GM23338 (cell line): ENCODE data around the gene PPP6R2. TPM values are rescaled to one million over a fixed set of nuclear protein-coding genes. Genes with fewer than 3 reads are reported as not detected.

Experiments used
- ATAC-seq: fragments of 200-7000 bp; cut with Tn5 transposase; 3 replicates; pipeline ENCODE4 v1.9.1; 2020
- DNase-seq: peaks from one replicate; pipeline ENCODE4 v3.0.0-alpha.2; 2015; ENCODE audit warnings: low spot score
- H2AFZ ChIP-seq: fragments of 200-600 bp; sonication (generic); 2 replicates; pipeline ENCODE4 v1.8.0; 2016; ENCODE audit warnings: antibody characterized with exemption, mild to moderate bottlenecking, moderate library complexity
- H3F3A ChIP-seq: fragments of 200-600 bp; sonication (generic); replicated peaks from 2 replicates; pipeline ENCODE4 v1.8.0; 2017; ENCODE audit warnings: antibody characterized with exemption, mixed run types, low read depth
- H3K27ac ChIP-seq: fragments of 200-600 bp; sonication (generic); 2 replicates; pipeline ENCODE4 v1.6.1; 2016; ENCODE audit warnings: low read depth
- H3K27me3 ChIP-seq: fragments of 200-600 bp; sonication (generic); 2 replicates; pipeline ENCODE4 v1.8.0; 2016; ENCODE audit warnings: mild to moderate bottlenecking, mixed run types, moderate library complexity; ENCODE audit not compliant: insufficient read depth
- H3K36me3 ChIP-seq: fragments of 200-600 bp; sonication (generic); 2 replicates; pipeline ENCODE4 v1.8.0; 2016; ENCODE audit warnings: mild to moderate bottlenecking; ENCODE audit not compliant: insufficient read depth
- H3K4me1 ChIP-seq: fragments of 200-600 bp; sonication (generic); 2 replicates; pipeline ENCODE4 v1.8.0; 2016; ENCODE audit warnings: mild to moderate bottlenecking, moderate library complexity; ENCODE audit not compliant: insufficient read depth
- H3K4me2 ChIP-seq: fragments of 200-600 bp; sonication (generic); 2 replicates; pipeline ENCODE4 v1.7.1; 2017; ENCODE audit warnings: mixed run types
- H3K4me3 ChIP-seq: fragments of 200-600 bp; sonication (generic); 2 replicates; pipeline ENCODE4 v1.6.1; 2016; ENCODE audit warnings: mixed run types
- H3K79me2 ChIP-seq: fragments of 200-600 bp; sonication (generic); replicated peaks from 2 replicates; pipeline ENCODE4 v1.8.0; 2017; ENCODE audit warnings: mild to moderate bottlenecking; ENCODE audit not compliant: insufficient read depth
- H3K9me2 ChIP-seq: fragments of 200-600 bp; sonication (generic); 2 replicates; pipeline ENCODE4 v1.8.0; 2017; ENCODE audit not compliant: insufficient read depth
- H4K20me1 ChIP-seq: fragments of 200-600 bp; sonication (generic); replicated peaks from 2 replicates; pipeline ENCODE4 v1.8.0; 2017; ENCODE audit warnings: mild to moderate bottlenecking; ENCODE audit not compliant: insufficient read depth
- H3K27ac Mint-ChIP-seq: 2 replicates; pipeline ENCODE4 v1.8.0; 2020; ENCODE audit warnings: inconsistent platforms, mild to moderate bottlenecking, moderate library complexity, mixed read lengths
- H3K27me3 Mint-ChIP-seq: 3 replicates; pipeline ENCODE4 v1.8.0; 2022; ENCODE audit warnings: low read depth, mild to moderate bottlenecking, moderate library complexity, mixed read lengths, inconsistent platforms; ENCODE audit not compliant: insufficient read depth, poor library complexity
- H3K36me3 Mint-ChIP-seq: 3 replicates; pipeline ENCODE4 v1.8.0; 2021; ENCODE audit warnings: low read depth, mild to moderate bottlenecking, inconsistent platforms, moderate library complexity, mixed read lengths
- H3K4me1 Mint-ChIP-seq: 3 replicates; pipeline ENCODE4 v1.8.0; 2020; ENCODE audit warnings: mild to moderate bottlenecking, inconsistent platforms, mixed read lengths
- H3K4me3 Mint-ChIP-seq: 3 replicates; pipeline ENCODE4 v1.8.0; 2021; ENCODE audit warnings: moderate library complexity, mild to moderate bottlenecking, inconsistent platforms, mixed read lengths
- H3K9me3 Mint-ChIP-seq: 3 replicates; pipeline ENCODE4 v1.8.0; 2020; ENCODE audit warnings: moderate library complexity, mild to moderate bottlenecking, inconsistent platforms, mixed read lengths
- CREB1 ChIP-seq: fragments of 250-450 bp; sonication (Bioruptor Pico); IDR thresholded peaks from 2 replicates; pipeline ENCODE4 v1.5.0; 2020; ENCODE audit warnings: low read depth, mild to moderate bottlenecking, moderate library complexity
- JUNB ChIP-seq: IDR thresholded peaks from one replicate; pipeline ENCODE4 v1.6.1; 2016; ENCODE audit warnings: antibody characterized with exemption; ENCODE audit not compliant: unreplicated experiment
- NANOG ChIP-seq: IDR thresholded peaks from 2 replicates; pipeline ENCODE4 v1.6.1; 2016; ENCODE audit warnings: antibody characterized with exemption, borderline replicate concordance
- POLR2AphosphoS5 ChIP-seq: IDR thresholded peaks from 2 replicates; pipeline ENCODE4 v1.6.1; 2016; ENCODE audit warnings: antibody characterized with exemption, low read depth
- ZNF331 ChIP-seq: fragments of 250-450 bp; sonication (Bioruptor Pico); IDR thresholded peaks from 2 replicates; pipeline ENCODE4 v1.5.0; 2020; ENCODE audit warnings: low read depth, mild to moderate bottlenecking, moderate library complexity
- polyA plus RNA-seq: library from polyadenylated mRNA; unstranded; fragments of >200 nt; fragmentation: Nextera tagmentation; extraction: Ambion mirVana; gene quantifications from 2 replicates; pipeline ENCODE4 v1.2.1, GENCODE V29; 2016
- total RNA-seq: library from RNA; depleted of rRNA; stranded (reverse); fragments of >200 nt; shearing (Covaris generic); gene quantifications from 2 replicates; pipeline ENCODE4 v1.2.3, GENCODE V29; 2014
- TF ChIP-seq, protein P1 (sequence below), 2 experiments: fragments of 200-600 bp in 1 of 2; sonication (generic) in 1 of 2; conservative IDR thresholded peaks; 2 replicates each; pipeline versions ENCODE4 v1.5.1 to v1.6.1; 2016 to 2017; ENCODE audit warnings: antibody characterized with exemption in 2 of 2, low read depth in 2 of 2, mild to moderate bottlenecking in 2 of 2, moderate library complexity in 1 of 2
- TF ChIP-seq, protein P2 (sequence below): fragments of 250-450 bp; sonication (Bioruptor Pico); IDR thresholded peaks from 2 replicates; pipeline ENCODE4 v1.5.0; 2020; ENCODE audit warnings: mild to moderate bottlenecking, moderate library complexity

The PPP6R2 gene
- total and polyA plus RNA-seq, 2 experiments from 2014 or later, result 11.9 to 45.8 TPM

DNA sequence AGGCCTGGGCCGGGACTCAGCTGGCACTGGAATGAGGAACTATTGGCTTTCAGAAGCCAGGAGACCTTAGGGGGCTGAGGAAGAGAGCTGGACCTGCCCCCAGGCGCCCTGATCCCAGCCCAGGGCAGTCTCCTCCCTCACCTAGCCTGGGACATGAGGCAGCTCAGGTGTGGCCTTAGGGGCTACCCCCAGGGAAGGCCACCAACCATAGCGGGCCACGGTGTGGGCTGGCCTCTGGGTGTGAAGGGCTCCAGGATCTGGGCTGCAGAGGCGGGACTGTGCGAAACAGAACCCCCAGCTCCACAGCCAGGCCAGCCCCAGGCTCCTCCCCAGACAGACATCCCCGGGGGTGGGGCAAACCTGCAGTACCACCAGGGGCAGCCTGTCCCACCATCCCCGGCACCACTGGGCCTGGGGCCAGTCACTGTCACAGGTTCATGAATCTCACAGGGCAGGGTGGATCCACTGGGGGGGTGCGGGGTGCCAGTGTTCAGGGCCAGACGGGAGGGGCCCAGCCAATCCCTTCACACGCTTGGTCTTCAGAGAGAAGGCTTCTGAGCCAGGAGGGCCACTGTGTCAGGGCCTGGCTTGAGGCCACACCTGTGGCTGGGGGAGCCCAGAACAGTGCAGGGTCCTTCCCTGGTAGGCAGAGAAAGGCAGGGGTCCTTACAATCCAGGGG lies 39.1 kb upstream of the PPP6R2 start:
- Mint-ChIP-seq H3K27ac (0 out of 2 replicates have a peak overlapping the region, but pooled peaks have one; percentile 62), H3K4me3 (no peak overlapping the region; the same call in 2 of the 3 replicates), H3K4me1 (peaks cover 20% of the 10 kb centered on the region), H3K36me3 (no peaks in the 10 kb centered on the region), H3K9me3 (no peaks in the 10 kb centered on the region), H3K27me3 (peaks cover 24% of the 10 kb centered on the region)
- Histone ChIP-seq H3K9me2 (no peaks in the 10 kb centered on the region), H3F3A (0 out of 2 replicates have a peak, but pooled peaks cover 6% of the 10 kb centered on the region), H3K27me3 (peaks cover 11% of the 10 kb centered on the region), H3K79me2 (no peaks in the 10 kb centered on the region), H4K20me1 (peaks cover 5% of the 10 kb centered on the region), H2AFZ (no peak overlapping the region), H3K27ac (no peak overlapping the region), H3K4me1 (peaks cover 19% of the 10 kb centered on the region; the same call in 1 of the 2 replicates), H3K4me3 (no peak overlapping the region), H3K36me3 (no peaks in the 10 kb centered on the region), H3K4me2 (no peak overlapping the region)
- no peak for TF ChIP-seq CREB1 (CRISPR knock-in tag)
- no peak for TF ChIP-seq POLR2AphosphoS5
- TF ChIP-seq, protein P1, sequence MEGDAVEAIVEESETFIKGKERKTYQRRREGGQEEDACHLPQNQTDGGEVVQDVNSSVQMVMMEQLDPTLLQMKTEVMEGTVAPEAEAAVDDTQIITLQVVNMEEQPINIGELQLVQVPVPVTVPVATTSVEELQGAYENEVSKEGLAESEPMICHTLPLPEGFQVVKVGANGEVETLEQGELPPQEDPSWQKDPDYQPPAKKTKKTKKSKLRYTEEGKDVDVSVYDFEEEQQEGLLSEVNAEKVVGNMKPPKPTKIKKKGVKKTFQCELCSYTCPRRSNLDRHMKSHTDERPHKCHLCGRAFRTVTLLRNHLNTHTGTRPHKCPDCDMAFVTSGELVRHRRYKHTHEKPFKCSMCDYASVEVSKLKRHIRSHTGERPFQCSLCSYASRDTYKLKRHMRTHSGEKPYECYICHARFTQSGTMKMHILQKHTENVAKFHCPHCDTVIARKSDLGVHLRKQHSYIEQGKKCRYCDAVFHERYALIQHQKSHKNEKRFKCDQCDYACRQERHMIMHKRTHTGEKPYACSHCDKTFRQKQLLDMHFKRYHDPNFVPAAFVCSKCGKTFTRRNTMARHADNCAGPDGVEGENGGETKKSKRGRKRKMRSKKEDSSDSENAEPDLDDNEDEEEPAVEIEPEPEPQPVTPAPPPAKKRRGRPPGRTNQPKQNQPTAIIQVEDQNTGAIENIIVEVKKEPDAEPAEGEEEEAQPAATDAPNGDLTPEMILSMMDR (conservative IDR thresholded peaks at IDR 0.05; ENCODE audit: low read depth in 2 of 2), result peak; percentile 8 to 16; a peak in 1 of 4 replicates
- DNase-seq (peak; percentile 71), ATAC-seq (peak; percentile 31)

DNA sequence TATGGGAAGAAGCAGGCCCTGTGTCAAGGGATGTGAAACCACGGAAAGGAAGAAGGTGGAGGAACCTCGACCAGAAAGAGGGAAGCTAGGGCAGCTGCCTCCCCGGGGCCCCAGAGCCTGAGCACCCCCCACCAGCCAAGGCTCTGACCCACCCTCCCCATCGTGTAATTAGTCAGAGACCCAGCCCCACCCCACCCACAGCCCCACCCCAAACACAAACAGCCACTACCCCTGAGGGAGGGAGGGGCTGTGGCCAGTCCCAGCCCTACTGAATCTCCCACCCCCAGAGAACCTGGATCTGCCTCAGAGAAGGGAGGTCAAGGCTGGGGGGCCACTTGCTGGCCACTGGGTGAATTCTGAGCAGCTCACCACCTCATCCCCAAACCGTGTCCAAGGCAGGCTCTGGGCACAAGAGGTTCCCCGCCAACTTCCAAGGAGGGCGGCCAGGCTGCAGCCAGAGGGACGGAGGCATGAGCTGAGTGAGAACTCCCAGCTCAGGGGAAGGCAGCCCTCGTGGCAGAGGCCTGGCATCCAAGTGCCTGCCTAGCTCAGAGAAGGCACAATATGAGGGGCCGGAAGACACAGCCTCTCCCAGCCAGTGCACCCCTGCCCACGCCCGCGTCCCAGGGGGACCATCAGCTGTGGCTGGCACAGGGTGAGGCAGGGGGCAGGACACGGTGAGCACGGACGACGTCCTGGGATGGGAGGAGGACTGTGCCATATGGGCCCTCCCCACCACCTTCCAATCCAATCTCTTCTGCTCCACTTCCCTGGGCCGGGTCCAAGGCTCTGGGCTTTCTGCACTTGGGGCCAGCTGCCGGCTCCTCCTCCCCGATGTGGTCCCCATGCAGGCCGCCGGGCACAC lies 38.4 kb upstream of the PPP6R2 start:
- Mint-ChIP-seq H3K9me3 (no peaks in the 10 kb centered on the region), H3K27me3 (peaks cover 26% of the 10 kb centered on the region), H3K36me3 (no peaks in the 10 kb centered on the region), H3K27ac (0 out of 2 replicates have a peak overlapping the region, but pooled peaks have one; percentile 62), H3K4me3 (no peak overlapping the region), H3K4me1 (peaks cover 20% of the 10 kb centered on the region)
- Histone ChIP-seq H3K27ac (no peak overlapping the region), H4K20me1 (peaks cover 5% of the 10 kb centered on the region), H3K9me2 (no peaks in the 10 kb centered on the region), H3K27me3 (peaks cover 11% of the 10 kb centered on the region), H3F3A (0 out of 2 replicates have a peak, but pooled peaks cover 6% of the 10 kb centered on the region), H3K4me1 (peaks cover 19% of the 10 kb centered on the region; the same call in 1 of the 2 replicates), H3K4me2 (no peak overlapping the region), H2AFZ (no peak overlapping the region), H3K4me3 (no peak overlapping the region), H3K79me2 (no peaks in the 10 kb centered on the region), H3K36me3 (no peaks in the 10 kb centered on the region)
- no peak for ATAC-seq
- no peak for DNase-seq
- TF ChIP-seq, protein P2, sequence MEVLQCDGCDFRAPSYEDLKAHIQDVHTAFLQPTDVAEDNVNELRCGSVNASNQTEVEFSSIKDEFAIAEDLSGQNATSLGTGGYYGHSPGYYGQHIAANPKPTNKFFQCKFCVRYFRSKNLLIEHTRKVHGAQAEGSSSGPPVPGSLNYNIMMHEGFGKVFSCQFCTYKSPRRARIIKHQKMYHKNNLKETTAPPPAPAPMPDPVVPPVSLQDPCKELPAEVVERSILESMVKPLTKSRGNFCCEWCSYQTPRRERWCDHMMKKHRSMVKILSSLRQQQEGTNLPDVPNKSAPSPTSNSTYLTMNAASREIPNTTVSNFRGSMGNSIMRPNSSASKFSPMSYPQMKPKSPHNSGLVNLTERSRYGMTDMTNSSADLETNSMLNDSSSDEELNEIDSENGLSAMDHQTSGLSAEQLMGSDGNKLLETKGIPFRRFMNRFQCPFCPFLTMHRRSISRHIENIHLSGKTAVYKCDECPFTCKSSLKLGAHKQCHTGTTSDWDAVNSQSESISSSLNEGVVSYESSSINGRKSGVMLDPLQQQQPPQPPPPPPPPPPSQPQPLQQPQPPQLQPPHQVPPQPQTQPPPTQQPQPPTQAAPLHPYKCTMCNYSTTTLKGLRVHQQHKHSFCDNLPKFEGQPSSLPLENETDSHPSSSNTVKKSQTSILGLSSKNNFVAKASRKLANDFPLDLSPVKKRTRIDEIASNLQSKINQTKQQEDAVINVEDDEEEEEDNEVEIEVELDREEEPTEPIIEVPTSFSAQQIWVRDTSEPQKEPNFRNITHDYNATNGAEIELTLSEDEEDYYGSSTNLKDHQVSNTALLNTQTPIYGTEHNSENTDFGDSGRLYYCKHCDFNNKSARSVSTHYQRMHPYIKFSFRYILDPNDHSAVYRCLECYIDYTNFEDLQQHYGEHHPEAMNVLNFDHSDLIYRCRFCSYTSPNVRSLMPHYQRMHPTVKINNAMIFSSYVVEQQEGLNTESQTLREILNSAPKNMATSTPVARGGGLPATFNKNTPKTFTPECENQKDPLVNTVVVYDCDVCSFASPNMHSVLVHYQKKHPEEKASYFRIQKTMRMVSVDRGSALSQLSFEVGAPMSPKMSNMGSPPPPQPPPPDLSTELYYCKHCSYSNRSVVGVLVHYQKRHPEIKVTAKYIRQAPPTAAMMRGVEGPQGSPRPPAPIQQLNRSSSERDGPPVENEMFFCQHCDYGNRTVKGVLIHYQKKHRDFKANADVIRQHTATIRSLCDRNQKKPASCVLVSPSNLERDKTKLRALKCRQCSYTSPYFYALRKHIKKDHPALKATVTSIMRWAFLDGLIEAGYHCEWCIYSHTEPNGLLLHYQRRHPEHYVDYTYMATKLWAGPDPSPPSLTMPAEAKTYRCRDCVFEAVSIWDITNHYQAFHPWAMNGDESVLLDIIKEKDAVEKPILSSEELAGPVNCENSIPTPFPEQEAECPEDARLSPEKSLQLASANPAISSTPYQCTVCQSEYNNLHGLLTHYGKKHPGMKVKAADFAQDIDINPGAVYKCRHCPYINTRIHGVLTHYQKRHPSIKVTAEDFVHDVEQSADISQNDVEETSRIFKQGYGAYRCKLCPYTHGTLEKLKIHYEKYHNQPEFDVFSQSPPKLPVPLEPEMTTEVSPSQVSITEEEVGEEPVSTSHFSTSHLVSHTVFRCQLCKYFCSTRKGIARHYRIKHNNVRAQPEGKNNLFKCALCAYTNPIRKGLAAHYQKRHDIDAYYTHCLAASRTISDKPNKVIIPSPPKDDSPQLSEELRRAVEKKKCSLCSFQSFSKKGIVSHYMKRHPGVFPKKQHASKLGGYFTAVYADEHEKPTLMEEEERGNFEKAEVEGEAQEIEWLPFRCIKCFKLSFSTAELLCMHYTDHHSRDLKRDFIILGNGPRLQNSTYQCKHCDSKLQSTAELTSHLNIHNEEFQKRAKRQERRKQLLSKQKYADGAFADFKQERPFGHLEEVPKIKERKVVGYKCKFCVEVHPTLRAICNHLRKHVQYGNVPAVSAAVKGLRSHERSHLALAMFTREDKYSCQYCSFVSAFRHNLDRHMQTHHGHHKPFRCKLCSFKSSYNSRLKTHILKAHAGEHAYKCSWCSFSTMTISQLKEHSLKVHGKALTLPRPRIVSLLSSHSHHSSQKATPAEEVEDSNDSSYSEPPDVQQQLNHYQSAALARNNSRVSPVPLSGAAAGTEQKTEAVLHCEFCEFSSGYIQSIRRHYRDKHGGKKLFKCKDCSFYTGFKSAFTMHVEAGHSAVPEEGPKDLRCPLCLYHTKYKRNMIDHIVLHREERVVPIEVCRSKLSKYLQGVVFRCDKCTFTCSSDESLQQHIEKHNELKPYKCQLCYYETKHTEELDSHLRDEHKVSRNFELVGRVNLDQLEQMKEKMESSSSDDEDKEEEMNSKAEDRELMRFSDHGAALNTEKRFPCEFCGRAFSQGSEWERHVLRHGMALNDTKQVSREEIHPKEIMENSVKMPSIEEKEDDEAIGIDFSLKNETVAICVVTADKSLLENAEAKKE (CRISPR knock-in tag), result no peak
- TF ChIP-seq JUNB, result no peak
- no peak for TF ChIP-seq NANOG
- no peak for TF ChIP-seq ZNF331
